GM21360 (cell line): Measurements from ENCODE around the gene DEAF1.
"Not testable (repeated sequence)": the region's sequence is repeated elsewhere in the genome, so short reads cannot be mapped to it uniquely, and the experiment has no call there.

Experiments
- ATAC-seq: cut with Tn5 transposase; IDR thresholded peaks from one replicate; pipeline ENCODE4 v1.9.1; 2021; ENCODE audit warnings: mild to moderate bottlenecking, moderate library complexity; ENCODE audit not compliant: unreplicated experiment

DEAF1 gene

DNA sequence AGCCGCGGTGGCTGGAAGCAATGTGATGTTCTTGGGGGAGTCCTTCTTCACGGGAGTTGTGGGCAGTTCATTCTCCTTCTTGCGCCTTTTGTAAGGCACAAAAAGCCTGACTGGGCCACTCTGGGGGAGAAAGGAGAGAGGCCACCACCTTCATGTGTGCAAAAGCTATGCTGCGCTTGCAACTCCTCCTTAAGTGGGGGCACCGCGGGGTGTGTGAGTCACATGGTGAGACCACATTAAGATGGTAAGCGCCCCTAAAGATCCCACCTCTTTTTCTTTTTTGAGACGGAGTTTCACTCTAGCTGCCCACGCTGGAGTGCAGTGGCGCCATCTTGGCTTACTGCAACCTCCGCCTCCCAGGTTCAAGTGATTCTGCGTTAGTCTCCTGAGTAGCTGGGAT, 14.1 kb downstream of the DEAF1 start:
- no peak for ATAC-seq

DNA sequence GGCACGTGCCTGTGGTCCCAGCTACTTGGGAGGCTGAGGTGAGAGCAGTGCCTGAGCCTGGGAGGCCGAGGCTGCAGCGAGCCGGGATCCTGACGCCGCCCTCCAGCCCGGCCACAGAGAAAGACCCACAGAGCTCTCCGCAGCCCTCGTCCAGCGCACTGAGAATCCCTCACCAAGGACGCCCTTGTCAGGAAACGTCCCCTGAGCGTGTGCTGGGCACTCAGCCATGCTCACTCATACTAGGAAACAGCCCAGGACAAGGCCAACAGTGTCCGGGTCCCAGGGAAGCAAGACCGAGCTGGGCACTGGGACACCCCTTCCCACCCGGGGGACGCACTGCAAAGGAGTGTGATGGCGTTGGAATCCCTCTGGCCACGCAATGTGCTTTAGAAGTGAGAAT, 14.5 kb downstream of the DEAF1 start:
- ATAC-seq: no peak

DNA sequence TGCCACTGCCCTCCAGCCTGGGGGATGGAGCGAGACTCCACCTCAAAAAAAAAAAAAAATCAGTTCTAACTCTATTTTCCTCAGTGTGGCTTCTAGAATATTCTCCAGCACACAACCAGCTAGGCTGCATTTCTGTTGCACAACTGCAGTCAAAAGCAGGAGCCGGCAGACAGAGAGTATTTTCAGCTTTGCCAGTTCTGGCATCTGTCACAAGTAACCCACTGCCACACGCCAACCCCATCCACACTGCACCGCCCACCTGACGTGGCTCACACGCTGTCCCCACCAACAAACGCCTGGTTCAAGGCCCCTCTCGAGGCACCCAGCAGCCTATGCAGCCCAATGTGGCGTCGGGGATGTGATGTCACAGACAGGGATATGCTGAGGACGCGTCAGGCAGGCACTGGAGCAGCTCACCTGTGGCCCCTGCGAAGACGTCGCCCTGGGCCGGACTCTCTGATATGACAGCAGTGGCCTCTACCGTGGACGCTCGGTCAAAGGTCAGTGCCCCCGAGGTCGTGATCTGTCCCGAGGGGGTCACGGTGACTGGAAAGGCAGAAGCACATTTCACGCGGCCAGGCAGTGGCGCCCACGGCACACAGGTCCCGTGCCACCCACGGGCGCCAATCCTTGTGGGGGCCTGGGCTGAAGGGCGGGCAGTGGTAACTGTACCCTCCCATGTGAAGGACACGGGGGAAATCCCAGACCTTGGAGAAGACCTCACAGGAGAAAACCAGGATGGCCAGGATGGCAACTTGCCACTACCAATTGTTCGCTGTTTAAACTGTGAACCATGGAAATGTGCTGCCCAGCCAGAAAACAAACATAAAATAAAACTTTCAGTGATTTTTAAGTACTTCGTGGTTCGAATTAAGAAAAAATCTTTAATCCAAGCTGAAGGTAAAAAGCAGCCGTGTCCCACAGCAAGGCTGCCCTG, 15.5 kb downstream of the DEAF1 start:
- ATAC-seq: no peak

DNA sequence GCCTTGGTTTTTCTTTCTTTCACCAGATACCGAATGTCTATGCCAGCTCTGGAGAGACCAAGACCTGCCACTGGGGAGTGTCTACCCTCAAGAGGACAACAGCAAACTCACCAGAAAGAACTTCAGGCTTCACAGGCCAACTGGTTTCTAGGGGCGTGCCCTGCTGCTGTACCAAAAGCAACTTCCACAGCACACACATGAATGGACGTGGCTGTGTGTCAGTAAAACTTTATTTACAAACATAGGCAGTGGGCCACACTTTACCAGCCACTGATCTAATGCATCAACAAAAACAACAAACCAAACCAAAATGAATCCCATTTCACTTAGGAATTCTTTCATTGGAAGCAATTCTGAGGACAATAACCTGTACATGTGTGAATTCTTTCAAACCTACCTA, 16.7 kb downstream of the DEAF1 start:
- no peak for ATAC-seq

DNA sequence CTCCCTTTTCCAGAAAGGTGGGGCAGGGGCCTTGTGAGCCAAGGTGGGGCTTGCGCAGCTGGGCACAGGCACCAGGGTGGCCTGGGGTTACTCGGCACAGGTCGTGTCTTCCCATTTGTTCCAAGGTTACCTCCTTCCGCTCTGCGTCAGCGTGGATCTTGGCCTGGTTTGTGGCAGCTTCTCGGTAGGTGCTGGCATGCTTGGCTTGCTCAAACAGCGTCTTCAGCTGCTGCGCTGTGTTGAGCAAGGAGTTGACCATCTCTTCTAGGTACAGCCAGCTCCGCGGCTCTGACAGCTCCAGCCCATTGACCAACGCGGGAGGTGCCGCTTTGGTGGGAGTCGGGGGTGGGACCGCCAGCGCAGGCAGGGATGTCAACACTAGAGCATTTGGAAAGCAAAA, 20.6 kb downstream of the DEAF1 start:
- ATAC-seq: no peak

DNA sequence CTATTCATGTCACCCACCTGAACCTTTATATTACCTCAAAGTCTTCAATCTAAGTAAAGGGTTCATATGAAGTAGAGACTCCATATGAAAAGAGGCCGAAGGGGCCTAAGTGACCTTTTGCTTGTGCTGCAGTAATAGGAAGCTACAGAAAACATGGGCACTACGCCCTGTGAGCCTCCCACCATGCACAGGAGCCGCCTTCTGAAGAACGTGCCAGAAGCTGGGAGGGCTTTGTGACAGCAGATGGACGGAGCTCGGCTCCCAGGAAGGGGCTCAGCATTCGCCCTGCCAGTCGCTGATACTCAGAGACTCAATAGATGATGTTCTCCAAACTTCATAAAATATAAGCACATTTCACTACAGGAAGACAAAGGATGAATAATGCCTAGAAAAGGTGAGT, 21.2 kb downstream of the DEAF1 start:
- no peak for ATAC-seq

DNA sequence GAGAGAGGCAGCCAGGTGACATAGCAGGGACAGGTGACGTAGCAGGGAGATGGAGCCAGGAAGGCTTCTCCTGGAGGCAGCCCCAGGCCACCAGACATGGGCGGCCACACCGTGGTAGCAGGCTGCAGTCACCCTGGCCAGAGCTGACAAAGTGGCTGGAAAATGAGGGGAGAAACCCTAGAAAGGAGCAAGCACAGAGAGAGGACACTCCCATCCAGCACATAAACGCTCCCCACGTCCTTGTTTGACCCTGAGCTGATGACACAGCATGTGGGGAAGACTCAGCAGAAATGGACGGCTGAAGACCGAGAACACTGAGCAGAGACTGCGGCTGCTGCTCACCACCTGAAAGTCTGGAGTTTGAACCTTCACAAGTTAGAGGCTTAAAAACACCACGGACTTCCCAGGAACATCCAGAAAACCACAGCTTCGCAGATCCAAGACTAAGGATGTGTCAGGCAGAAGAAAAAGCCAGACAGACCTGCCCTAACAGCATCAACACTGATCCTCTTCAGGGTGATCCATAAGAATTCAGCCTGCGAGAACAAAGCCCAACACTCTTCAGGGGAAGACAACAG, 29.2 kb downstream of the DEAF1 start:
- ATAC-seq: no peak

DNA sequence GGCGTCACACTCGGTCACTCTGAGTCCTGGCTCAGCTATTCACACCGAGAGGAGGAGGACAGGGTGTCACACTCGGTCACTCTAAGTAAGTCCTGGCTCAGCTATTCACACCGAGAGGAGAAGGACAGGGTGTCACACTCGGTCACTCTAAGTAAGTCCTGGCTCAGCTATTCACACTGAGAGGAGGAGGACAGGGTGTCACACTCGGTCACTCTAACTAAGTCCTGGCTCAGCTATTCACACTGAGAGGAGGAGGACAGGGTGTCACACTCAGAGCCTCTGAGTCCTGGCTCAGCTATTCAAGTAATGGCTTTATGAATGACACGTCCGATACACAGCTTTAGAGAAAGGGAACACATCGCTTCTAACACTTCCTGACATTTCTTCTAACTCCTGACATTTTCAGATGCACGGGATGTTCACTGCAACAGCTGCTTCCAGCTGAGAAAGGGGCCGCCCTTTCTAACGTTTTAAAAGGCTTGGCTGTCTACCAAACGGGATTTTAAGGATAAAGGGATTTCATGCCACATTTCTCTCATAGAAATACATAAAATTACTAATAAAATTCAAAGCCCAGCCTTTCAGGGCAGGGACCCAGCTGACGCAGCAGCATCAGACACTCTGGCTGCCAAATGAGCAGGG, 29.8 kb downstream of the DEAF1 start:
- no peak for ATAC-seq

DNA sequence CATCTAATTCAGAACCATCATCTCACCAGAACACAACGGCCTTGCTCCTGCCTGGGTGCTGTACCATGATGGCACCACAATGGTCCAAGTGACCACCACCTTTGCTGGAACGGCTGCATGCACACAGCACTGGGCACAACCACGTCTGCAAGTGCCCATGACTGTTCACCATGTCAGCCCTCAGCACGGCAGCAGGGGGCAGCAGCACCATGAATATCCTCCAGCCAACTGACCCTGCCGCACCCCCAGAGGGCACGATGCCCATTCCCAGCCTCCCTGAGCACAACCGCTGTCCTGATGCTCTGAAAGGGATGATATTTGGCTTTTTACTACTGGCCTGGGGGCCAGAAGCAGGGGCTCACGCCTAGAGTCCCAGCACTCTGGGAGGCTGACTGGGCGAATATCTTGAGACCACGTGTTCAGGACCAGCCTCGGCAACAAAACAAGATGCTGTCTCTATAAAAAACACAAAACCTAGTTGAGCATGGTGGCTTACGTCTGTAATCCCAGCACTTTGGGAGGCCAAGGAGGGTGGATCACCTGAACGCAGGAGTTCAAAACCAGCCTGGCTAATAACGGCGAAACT, 32.2 kb downstream of the DEAF1 start:
- ATAC-seq: no peak

DNA sequence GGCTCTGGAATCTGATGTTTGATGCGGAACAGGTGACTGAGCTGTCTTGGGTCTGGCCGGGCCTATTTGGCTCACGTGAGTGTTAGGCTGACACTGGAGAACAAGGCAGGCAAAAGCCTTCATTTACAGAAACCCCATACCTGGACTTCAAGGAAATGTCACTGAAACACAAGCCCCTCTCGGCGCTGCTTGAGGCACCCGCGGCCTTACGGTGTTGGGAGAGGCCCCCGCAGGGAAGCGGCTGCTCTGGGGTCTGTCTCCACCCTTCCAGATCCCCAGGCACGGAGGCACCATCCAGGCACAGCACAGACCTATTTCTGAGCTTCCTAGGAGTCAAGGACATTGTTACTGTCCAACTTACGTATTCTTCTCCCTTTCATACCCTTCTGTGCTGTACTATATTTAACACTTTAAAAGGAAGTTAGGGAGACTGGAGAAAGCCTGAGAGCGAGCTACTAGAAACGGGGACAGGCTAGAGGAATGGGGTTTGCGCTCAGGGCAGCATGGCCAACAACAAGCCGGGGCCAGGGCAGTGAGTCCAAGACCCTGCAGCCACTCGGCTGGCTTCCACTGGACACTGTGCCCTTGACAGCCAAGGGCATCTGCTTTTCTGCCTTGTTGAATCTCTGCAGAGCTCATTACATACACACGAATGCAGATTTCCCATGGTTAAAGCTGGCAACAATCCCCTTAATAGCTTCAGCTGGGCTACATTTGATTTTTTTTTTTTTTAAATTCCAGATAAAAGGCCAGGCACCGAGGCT, 34.2 kb downstream of the DEAF1 start:
- ATAC-seq: no peak

DNA sequence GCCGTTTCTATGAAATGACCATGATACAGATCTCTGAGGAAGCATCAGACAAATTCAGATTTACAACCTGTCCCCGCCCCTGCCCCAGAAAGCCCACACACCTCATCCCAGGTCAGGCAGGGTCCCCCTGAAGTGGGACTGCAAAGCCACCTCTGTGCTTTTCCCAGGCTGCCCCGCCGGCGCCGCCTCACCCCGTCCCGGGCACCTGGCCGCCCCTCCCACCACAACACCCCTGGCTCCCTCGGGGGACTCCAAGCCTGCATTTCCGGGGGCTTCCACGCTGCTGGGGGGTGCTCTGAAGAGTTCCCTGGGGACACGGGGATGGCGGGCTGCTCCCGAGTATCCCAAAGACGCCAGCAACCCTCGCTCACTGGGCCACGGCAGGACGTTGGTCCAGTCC, 34.7 kb downstream of the DEAF1 start:
- no peak for ATAC-seq

DNA sequence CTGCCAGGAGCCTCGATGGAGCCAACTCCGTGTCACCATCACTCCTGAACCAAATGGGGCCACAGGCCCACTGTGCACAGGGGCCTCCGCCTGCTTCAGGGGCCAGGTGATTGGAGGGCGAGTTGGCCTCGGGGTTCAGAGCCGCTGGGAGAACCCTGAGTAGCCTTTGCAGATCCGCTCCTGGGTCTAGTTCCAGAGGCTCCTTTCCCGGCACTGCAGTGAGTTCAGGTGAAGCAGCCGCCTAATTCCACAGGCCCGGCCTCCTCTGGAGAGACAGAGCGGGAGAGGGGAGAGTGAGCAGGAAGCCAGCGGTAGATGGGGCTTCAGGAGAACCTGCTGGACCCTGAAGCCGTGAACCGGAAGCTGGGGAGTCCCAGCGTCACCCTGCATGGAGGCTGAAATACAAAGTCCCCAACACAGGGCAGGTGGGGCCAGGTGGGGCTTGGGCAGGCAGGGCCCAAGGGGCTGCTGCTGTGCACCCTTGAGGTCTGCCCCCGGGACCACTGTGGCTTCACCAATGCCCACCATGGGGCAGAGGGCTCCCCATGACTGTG, 35.4 kb downstream of the DEAF1 start:
- ATAC-seq: no peak

DNA sequence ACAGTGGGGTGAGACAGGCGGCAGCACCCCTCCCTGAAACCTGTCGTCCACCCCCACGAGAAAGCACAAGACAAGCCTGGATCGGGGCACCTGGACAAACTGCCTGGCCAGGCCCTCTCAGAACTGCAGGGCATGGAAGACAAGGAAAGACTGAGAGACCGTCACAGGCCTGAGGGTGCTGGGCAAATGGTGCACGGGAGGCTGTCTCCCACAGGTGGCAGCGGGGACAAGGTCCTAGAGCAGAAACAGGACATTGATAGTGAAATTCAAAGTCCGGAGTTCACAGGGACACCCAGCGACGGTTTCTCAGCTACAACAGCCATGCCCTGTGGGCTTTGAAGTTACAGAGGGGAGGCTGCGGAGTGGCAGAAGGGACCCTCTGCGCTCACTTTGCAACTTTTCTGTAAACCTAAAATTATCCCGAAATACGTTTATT, 37.3 kb downstream of the DEAF1 start:
- no peak for ATAC-seq

DNA sequence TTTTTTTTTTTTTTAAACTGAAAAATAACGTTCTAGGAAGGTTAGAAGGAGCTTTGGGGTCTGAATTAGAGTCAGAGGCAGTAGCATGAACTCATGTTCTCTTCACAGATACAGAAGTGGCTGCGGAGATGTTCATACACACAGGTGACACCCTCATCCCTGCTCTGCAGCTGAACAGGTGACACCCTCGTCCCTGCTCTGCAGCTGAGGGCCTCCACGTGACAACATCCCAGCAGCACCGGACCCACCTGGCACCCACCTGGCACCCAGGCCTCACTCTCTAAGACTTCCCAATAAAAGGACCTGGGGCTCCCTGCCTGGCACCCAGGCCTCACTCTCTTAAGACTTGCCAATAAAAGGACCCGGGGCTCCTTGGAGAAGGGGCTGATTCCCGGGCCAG, 38.2 kb downstream of the DEAF1 start:
- no peak for ATAC-seq

DNA sequence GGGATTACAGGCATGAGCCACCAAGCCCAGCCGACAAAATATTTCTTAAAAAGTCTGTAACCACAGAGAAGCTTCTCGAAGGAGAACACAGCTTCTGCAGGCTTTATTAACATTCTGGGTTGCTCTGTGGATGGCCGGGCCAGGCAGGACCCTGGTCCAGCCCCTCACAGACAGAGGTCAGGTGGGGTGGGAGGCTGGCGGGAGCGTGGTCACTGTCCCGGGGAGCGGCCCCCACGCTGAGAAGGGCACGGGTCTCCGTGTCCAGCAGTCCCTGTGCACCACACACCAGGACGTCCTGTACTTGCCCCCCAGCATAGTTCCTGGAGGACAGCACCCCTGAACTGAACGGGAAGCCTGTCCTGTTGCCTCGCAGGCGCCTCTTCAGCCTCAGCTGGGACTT, 38.6 kb downstream of the DEAF1 start:
- ATAC-seq: no peak

DNA sequence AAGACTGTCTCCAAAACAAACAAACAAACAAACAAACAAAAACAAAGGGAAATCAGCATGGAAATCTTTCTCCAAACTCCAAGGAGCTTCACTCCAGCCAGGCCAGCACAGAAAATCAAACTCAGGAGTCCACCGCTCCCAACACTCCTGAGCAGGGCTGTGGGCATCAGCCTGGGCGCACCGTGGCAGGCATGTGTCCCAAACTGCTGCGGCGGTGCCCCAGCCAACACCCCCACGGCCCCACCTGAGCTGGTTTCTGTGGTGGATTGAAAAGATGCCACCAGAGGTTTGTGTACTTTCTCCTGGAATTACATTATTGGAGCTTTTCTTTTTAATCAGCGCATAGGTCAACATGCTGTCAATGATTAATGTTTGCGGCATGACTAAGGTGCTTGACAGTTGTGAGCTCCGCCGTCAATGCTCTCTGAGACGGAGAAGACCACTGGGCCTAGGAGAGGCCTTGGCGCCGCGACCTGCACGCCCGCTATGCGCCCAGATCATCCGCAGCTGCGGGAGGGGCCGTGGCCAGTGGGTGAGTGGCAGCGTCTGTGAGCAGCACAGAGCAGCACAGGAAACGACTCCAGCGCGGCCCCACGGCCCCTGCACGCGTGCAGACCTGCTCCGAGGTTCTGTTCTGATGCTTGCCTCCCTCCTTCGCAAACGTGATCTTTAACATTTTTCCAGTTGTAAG, 39.8 kb downstream of the DEAF1 start:
- no peak for ATAC-seq

DNA sequence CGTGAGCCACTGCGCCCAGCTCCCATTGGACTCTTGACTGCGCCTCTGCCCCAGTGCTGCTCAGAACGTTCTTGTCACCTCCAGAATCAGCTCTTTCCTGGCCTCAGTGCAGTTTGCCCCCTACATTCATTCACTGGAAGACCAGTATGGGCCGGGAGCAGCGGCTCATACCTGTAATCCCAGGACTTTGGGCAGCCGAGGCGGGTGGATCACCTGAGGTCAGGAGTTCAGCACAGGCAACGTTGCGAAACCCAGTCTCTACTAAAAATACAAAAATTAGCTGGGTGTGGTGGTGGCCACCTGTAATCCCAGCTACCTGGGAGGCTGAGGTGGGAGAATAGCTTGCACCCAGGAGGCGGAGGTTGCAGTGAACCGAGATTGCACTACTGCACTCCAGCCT, 40.6 kb downstream of the DEAF1 start:
- not testable (repeated sequence) for ATAC-seq

DNA sequence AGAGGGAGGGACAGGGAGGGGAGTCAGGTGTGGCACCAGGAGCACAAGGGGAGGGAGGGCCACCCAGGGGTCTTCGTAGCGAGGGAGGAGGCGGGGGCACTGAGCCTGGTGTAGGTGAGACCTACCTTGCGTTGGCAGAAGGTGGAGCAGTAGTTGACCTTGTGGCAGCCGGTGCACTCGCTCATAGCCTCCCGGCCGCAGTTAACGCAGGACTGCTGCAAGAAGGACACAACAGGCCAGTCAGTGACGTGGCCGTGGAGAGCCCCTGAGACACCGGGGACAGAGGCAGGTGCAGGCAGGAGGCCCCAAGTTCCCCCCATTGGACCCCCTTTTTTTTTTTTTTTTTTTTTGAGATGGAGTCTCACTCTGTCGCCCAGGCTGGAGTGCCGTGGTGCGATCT, 41.2 kb downstream of the DEAF1 start:
- no peak for ATAC-seq

DNA sequence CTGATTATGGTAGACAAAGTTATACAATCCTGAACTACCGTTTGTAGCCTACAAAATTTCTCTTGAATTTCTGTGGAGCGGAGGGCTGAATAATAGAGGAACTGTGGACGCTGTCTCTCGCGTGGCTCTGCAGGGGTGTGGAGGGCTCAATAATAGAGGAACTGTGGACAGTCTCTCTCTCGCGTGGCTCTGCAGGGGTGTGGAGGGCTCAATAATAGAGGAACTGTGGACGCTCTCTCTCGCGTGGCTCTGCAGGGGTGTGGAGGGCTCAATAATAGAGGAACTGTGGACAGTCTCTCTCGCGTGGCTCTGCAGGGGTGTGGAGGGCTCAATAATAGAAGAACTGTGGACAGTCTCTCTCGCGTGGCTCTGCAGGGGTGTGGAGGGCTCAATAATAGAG, 41.9 kb downstream of the DEAF1 start:
- not testable (repeated sequence) for ATAC-seq

DNA sequence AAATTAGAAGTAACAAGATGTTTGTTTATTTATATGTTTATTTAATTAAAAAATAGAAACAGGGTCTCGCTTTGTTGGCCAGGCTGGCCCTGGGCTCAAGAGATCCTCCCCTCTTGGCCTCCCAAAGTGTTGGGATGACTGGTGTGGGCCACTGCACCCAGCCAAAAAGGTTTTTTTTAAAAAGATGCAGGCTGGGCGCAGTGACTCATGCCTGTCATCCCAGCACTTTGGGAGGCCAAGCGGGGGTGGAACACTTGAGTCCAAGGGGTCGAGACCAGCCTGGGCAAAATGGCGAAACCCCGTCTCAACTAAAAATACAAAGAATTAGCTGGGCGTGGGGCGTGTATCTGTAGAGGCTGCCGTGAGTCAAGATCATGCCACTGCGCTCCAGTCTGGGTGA, 44.5 kb downstream of the DEAF1 start:
- no peak for ATAC-seq
